Measurements from ENCODE around the gene KRTAP10-12.

KRTAP10-12 gene

DNA sequence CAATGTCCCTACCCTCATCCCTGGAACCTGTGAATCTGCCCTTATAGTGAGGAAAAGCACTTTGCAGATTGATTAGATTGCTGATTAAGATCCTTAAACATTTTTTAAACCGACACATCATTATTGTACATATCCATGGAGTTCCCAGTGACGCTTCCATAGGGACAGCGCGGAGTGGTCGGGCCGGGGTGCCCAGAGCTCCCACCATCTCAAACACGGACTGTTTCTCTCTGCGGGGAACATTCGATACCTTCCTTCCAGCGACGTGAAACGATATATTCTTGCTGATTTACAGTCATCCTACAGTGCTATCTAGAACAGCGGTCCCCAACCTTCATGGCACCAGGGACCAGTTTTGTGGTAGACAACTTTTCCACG is 4.0 kb downstream of the KRTAP10-12 start:
- TF ChIP-seq GATA2 (IDR thresholded peaks at IDR 0.05; ENCODE audit: low read depth, low read length), result no peak
- TF ChIP-seq GATA3 (IDR thresholded peaks at IDR 0.05; ENCODE audit: low read depth, low read length), result no peak

DNA sequence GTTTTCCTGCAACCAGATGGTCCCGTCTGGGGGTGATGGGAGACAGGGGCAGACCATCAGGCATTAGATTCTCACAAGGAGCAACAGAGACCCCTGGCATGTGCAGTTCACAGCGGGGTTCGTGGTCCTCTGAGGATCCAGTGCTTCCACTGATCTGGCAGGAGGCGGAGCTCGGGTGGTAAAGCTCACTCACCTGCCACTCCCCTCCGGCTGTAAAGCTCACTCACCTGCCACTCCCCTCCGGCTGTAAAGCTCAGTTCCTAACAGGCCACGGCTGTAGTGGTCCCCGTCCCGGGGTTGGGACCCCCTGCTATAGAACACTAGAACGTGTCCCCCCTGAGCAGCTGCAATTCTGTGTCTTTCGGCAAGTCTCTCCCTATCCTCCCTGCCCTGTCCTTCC is 4.6 kb downstream of the KRTAP10-12 start:
- no peak for TF ChIP-seq GATA3 (IDR thresholded peaks at IDR 0.05; ENCODE audit: low read depth, low read length)

DNA sequence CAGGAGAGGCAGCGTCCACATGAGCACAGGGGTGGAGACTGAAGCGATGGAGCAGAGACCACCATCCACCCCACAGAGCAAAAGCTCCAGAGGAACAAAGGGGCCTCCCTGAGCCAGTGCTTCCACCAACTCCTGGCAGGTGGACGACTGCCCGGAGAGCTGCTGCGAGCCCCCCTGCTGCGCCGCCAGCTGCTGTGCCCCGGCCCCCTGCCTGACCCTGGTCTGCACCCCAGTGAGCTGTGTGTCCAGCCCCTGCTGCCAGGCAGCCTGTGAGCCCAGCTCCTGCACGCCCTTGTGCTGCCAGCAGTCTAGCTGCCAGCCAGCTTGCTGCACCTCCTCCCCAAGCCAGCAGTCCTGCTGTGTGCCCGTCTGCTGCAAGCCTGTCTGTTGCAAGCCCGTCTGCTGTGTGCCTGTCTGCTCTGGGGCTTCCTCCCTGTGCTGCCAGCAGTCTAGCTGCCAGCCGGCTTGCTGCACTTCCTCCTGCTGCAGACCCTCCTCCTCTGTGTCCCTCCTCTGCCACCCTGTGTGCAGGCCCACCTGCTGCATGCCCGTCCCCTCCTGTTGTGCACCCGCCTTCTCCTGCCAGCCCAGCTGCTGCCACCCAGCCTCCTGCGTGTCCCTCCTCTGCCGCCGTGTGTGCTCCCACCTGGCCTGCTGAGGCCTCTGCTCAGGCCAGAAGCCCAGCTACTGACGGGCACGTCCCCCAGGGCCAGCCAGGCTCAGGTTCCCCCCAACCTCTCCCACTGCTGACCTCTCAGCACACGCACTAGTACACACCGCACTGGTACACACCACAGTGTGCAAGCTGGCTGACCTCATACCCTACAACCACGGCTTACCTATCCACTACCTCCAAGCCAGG is 5.4 kb downstream of the KRTAP10-12 start:
- TF ChIP-seq GATA2 (IDR thresholded peaks at IDR 0.05; ENCODE audit: low read depth, low read length) (no peak), GATA3 (IDR thresholded peaks at IDR 0.05; ENCODE audit: low read depth, low read length) (no peak)

DNA sequence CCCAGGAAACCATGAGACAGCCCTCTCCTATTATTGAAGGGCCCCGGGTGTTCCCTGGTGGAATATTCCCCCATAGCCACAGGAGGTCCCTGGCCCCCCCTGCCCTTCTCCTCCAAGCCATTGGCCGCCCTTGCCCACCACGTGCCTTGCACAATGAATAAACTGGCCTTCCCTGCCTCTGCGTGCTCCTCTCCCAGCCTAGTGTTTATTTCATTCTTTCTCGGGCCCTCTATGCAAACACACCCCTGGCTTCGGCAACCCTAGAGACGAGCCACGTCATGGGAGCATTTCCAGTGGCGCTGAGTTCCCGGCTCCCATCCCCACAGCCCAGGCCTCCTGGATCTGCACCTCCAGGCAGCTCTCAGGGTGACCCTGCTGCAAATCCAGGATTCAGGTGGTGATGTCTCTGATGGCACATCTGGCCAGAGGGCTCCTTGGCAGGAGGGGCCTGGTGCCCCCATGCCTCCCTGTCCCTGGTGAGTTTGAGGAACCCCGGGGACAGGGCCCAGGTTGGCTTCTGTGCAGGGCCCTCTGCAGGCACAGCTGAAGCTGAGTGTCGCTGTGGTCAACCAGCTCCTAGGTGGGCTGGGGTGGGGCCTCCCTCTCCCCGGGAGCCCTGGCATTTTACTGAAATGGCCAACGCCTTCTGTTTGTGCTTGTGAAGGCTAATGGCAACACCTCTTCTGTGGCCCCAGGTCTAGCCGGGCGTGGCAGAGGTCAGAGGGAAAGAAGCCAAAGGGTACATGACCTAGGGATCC is 6.2 kb downstream of the KRTAP10-12 start:
- no peak for TF ChIP-seq GATA3 (IDR thresholded peaks at IDR 0.05; ENCODE audit: low read depth, low read length)
- TF ChIP-seq GATA2 (IDR thresholded peaks at IDR 0.05; ENCODE audit: low read depth, low read length), result no peak

DNA sequence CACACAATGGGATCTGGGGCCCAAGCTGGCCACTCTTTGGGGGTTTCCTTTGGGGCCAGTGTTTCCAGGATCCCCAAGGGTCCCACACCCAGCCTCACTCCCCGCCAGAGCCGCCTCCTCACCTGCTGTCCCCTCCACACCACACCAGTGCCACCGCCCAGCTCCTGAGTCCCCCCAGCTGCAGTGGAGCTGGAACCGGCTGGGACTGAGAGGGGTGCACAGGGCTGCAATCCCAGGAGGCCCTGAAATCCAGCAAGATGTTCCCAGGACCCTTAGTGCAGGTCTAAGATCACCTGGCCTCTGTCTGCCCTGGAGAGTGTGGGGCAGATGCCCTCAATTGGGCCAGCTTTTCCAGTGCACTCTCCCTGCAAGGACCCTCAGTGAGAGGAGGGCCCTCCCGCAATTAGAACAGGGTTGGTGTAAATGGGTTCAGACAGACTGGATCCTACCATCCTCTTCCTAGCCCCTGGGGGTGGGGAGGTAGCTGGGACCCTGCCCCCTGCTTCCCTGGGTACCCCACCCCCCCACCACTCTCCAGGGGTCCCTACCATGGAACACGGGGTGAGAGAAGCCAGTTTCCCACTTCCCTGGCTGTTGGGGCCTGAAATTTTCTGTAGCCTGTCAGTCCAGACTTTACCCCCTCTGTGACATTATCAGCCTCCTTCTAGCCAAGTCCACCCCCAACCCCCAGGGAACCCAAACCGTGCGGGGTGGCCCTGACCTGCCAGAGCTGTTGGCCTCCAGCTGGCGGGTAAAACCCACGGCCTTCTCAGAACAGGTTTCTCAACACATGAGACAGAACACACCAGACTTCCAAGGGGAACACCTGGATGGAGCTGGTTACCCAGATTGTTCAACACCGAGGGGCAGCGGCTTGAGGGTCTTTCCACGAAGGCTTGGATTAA is 7.0 kb downstream of the KRTAP10-12 start:
- TF ChIP-seq GATA3 (IDR thresholded peaks at IDR 0.05; ENCODE audit: low read depth, low read length) (no peak), GATA2 (IDR thresholded peaks at IDR 0.05; ENCODE audit: low read depth, low read length) (no peak)

DNA sequence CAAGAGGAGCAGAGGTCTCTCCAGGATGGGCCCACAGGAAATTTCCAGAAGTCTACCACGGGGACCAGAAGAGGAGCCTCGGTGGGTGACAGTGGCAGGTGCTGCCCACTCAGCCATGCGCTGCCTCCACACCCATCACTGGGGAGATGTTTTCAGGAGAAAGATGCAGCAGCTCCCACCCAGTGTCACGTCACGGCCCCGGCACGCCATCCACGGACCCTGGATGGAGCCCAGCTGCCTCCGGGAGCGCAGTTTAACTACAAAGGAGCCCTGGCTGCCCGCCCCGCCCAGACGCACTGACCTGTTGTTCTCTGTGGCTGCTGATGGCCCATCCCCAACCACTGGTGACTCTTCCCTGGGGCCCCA is 7.6 kb downstream of the KRTAP10-12 start:
- TF ChIP-seq GATA2 (IDR thresholded peaks at IDR 0.05; ENCODE audit: low read depth, low read length), result no peak
- no peak for TF ChIP-seq GATA3 (IDR thresholded peaks at IDR 0.05; ENCODE audit: low read depth, low read length)

DNA sequence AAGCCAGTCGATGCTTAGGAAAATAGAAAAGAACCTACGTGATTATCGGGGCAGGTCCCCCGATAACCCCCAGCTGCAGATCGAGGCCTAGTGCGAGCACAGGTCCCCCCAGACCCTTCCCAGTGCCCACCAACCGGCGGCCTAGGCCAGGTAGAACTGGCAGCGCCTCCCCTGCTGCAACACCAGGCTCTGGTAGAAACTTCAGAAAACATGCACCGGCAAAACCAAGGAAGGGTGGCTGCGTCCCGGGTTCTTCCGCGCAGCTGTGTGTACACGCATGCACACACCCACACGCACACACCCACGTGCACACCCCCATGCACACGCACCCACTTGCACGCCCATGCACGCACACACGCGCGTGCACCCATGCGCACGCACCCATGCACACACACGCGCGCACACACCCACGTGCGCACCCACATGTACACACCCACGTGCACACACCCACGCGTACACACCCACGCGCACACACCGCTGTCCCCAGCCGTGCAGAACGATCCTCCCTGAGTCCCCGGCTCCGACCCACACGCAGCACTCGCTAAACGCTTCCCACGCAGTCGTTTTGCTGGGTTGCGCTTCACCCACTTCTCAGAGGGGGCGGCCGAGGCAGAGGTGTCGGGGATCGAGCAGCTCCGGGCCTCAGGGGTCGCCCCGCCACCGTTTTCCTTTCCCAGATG is 9.2 kb downstream of the KRTAP10-12 start:
- TF ChIP-seq GATA2 (IDR thresholded peaks at IDR 0.05; ENCODE audit: low read depth, low read length) (no peak), GATA3 (IDR thresholded peaks at IDR 0.05; ENCODE audit: low read depth, low read length) (no peak)

DNA sequence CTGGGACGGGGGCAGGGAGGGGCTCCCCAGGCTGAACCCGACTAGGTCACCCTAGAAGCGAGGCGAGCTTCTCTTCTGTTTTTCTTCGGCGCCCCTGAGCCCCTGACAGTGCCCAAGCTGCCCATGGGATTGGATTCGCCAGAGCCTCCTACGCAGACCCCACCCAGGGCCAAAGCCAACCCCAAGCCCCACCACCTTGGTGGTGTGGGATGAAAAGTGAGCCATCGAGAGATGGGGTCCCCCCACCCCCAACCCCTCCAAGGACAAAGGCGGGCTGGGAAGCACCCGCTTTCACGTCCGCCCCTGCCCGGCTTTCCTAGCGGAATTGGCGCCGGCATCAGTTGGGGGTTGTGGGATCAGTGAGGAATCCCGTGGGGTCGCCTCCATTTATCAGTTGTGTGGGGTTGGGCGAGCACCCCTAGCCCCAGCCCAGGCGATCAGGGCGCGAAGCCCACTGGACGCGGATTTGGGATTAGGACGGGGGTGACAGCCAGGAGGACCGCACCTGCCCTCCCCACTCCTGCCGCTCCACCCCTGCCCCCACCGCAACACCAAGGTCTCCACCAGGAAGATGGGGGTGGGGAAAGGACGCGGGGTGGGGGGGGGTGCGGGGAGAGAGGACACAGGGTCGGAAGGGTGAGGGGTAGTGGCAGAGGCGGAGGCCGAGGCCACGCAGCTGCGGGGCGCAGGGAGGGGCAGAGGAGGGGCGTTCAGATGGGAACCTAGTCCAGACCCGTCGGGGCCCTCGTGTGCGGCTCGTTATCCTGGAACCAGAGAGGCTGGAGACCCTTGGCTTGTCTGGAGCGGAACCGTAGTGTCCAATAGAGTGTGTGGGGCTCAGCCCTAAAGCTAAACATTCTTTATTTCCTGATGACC is 10.0 kb downstream of the KRTAP10-12 start:
- no peak for TF ChIP-seq GATA2 (IDR thresholded peaks at IDR 0.05; ENCODE audit: low read depth, low read length)
- no peak for TF ChIP-seq GATA3 (IDR thresholded peaks at IDR 0.05; ENCODE audit: low read depth, low read length)

DNA sequence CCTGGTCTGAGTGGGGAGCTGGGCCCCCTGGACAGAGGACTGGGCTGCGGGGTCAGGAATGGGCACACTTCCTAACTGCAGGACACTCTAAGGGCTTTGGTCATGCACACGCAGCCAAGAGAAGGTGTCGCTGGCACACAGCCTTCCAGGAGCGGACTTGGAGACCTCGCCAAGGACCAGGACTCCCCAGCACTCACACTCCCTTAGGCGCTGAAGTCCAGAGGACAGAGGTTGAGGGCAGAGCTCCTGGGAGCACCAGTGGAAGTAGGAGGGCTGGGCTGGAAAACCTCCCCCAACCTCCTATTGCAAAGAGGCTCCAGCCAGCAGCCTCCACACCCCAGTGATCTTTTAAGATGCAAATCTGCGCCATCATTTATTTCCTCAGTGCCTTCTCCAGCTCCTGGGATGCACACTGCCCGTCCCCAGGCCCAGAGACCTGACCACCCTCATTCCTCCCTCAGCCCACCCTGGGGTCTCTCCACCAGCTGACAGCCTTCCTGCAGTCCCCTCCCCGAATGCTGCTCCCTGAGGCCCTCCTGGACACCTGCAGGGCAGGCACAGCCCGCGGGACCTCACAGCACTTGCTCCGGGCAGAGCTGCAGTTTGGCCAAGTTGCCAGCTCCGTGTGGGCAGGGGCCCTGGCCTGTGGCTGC is 11.4 kb downstream of the KRTAP10-12 start:
- TF ChIP-seq GATA2 (IDR thresholded peaks at IDR 0.05; ENCODE audit: low read depth, low read length), result no peak
- no peak for TF ChIP-seq GATA3 (IDR thresholded peaks at IDR 0.05; ENCODE audit: low read depth, low read length)

DNA sequence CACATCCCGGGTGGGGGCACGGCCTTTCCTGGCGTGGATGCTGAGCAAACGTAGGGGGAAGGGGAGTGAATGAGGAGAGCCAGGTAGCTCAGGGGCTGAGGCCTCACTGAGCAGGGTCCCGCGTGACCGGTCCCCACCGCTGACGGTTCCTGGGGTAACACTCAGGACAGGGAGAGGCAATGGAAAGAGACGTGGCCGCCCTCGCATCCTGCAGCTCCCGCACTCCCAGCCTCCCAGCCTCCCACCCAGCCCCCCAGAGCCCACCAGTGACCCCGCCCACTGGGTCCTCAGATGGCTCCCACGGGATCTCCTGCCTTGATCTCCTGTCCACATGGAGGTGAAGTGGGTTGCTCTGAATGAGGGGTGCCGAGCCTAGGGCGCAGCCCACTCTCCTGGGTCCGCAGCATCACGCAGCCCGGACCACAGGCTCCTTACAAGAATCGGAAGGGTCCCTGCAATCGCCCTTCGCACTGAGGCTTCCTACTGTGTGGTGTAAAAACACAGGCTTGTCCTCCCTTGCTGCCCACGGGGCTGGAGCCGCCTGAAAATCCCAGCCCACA is 12.0 kb downstream of the KRTAP10-12 start:
- TF ChIP-seq GATA2 (IDR thresholded peaks at IDR 0.05; ENCODE audit: low read depth, low read length) (no peak), GATA3 (IDR thresholded peaks at IDR 0.05; ENCODE audit: low read depth, low read length) (no peak)

DNA sequence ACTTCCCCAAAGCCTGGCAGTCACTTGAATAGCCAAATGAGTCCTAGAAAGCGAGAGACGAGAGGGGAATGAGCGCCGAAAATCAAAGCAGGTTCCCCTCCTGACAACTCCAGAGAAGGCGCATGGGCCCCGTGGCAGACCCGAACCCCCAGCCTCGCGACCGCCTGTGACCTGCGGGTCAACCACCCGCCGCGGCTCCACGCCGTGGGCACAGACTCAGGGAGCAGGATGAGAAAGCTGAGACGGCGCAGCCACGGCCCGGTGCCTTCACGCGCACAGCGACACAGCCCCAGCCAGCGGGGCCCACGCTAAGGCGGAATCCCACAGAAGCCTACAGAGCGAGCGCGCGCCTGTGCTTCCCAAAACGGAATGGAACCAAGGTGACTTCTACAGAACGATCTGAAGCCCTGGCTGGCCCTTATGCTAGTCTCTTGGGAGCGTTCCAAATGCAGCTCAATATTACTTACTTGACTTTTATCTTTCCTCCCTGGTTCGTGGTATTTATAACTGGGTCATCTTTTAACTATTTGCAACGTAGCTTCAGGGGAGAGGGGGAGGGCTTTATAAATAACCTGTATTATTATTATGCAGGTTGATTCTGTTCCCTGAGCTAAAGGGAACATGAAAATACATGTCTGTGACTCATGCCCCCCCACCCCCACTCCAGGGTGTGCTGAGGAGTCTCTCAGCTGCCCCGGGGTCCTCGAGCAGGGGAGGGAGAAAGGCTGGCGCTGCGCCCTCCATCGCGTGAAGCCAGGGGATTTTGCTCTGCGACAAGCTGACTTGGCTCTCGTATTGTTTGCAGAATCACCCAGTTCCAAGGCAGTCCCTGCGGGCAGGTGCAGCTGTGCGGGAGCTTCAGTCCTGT is 12.7 kb downstream of the KRTAP10-12 start:
- TF ChIP-seq GATA3 (IDR thresholded peaks at IDR 0.05; ENCODE audit: low read depth, low read length) (no peak), GATA2 (IDR thresholded peaks at IDR 0.05; ENCODE audit: low read depth, low read length) (no peak)
